ELF-1 (cell line): Measurements from ENCODE around the gene PHF24.

Source experiments
- DNase-seq: peaks from one replicate; pipeline ENCODE4 v3.0.0-alpha.2; 2016; ENCODE audit warnings: low read depth, low spot score

The PHF24 gene

GRCh38 chr9:34983209-34983608, 25.1 kb downstream of the PHF24 start:
- DNase-seq = no peak

- DNase-seq = peak; percentile 56
Observed at GRCh38 chr9:34984049-34984448, 26.0 kb downstream of the PHF24 start.

- peak; percentile 84 for DNase-seq
Observed at GRCh38 chr9:34985311-34985899, 27.3 kb downstream of the PHF24 start.

GRCh38 chr9:34986540-34987047, 28.5 kb downstream of the PHF24 start:
- DNase-seq = no peak

- DNase-seq = no peak
Observed at GRCh38 chr9:34987160-34987901, 29.2 kb downstream of the PHF24 start.

- no peak for DNase-seq
Observed at GRCh38 chr9:34988218-34989002, 30.3 kb downstream of the PHF24 start.

GRCh38 chr9:34989003-34989945, 31.2 kb downstream of the PHF24 start, which contains the start of gene DNAJB5:
Gene DNAJB5, plus strand, starts transcription at chr9:34989745. Its CDS starts 886 bp downstream, at chr9:34990631.
- DNase-seq = peak; percentile 100

- peak; percentile 86 for DNase-seq
Observed at GRCh38 chr9:34989946-34990635, 32.0 kb downstream of the PHF24 start.

- DNase-seq = no peak
Observed at GRCh38 chr9:34990908-34991606, 33.0 kb downstream of the PHF24 start.

- peak; percentile 71 for DNase-seq
Observed at GRCh38 chr9:34991607-34992375, 33.7 kb downstream of the PHF24 start.

- peak; percentile 81 for DNase-seq
Observed at GRCh38 chr9:34992376-34992951, 34.4 kb downstream of the PHF24 start.

GRCh38 chr9:34993502-34994259, 35.6 kb downstream of the PHF24 start:
- DNase-seq = peak; percentile 75

- DNase-seq = peak; percentile 78
Observed at GRCh38 chr9:34994260-34994899, 36.3 kb downstream of the PHF24 start.

- no peak for DNase-seq
Observed at GRCh38 chr9:34994900-34995669, 37.0 kb downstream of the PHF24 start.

GRCh38 chr9:34995670-34996060, 37.6 kb downstream of the PHF24 start:
- DNase-seq = no peak

GRCh38 chr9:34996181-34996904, 38.3 kb downstream of the PHF24 start:
- no peak for DNase-seq
